ENCODE results near the gene APBB2.
"Not testable (repeated sequence)": the region's sequence is repeated elsewhere in the genome, so short reads cannot be mapped to it uniquely, and the experiment has no call there.

Gene APBB2

GRCh38 chr4:40924096-40924792 lies 290.1 kb downstream of the APBB2 start:
- DNase-seq = no peak

- DNase-seq = no peak
Observed at GRCh38 chr4:40923316-40924095, 290.8 kb downstream of the APBB2 start.

- DNase-seq = not testable (repeated sequence)
Observed at GRCh38 chr4:40919976-40920375, 294.4 kb downstream of the APBB2 start.

GRCh38 chr4:40918330-40918729 lies 296.0 kb downstream of the APBB2 start:
- DNase-seq = no peak

GRCh38 chr4:40916880-40917279 lies 297.5 kb downstream of the APBB2 start:
- no peak for DNase-seq

GRCh38 chr4:40916218-40916555 lies 298.2 kb downstream of the APBB2 start:
- DNase-seq = no peak

- DNase-seq = no peak
Observed at GRCh38 chr4:40915318-40916217, 298.8 kb downstream of the APBB2 start.

- DNase-seq = no peak
Observed at GRCh38 chr4:40912460-40913184, 301.7 kb downstream of the APBB2 start.

- DNase-seq = no peak
Observed at GRCh38 chr4:40910706-40911105, 303.6 kb downstream of the APBB2 start.

GRCh38 chr4:40909363-40909876 lies 304.9 kb downstream of the APBB2 start:
- peak; percentile 83 for DNase-seq

- DNase-seq = peak; percentile 83
Observed at GRCh38 chr4:40908702-40909362, 305.5 kb downstream of the APBB2 start.

- DNase-seq = no peak
Observed at GRCh38 chr4:40908297-40908696, 306.0 kb downstream of the APBB2 start.

GRCh38 chr4:40905414-40905813 lies 308.9 kb downstream of the APBB2 start:
- no peak for DNase-seq

- not testable (repeated sequence) for DNase-seq
Observed at GRCh38 chr4:40900531-40900930, 313.8 kb downstream of the APBB2 start.

- no peak for DNase-seq
Observed at GRCh38 chr4:40897557-40898203, 316.7 kb downstream of the APBB2 start.

- DNase-seq = no peak
Observed at GRCh38 chr4:40890764-40891163, 323.6 kb downstream of the APBB2 start.

- no peak for DNase-seq
Observed at GRCh38 chr4:40890199-40890598, 324.1 kb downstream of the APBB2 start.

GRCh38 chr4:40888933-40889332 lies 325.4 kb downstream of the APBB2 start:
- no peak for DNase-seq

- no peak for DNase-seq
Observed at GRCh38 chr4:40887764-40888131, 326.6 kb downstream of the APBB2 start.

- no peak for DNase-seq
Observed at GRCh38 chr4:40886931-40887763, 327.2 kb downstream of the APBB2 start.

GRCh38 chr4:40881851-40882250 lies 332.5 kb downstream of the APBB2 start:
- DNase-seq = no peak
